NT2/D1 (cell line): ENCODE data around the gene IRF8.

Experiments
- SUZ12 ChIP-seq: IDR thresholded peaks from 2 replicates; pipeline ENCODE4 v1.6.1; 2011; ENCODE audit not compliant: insufficient read length, insufficient read depth; ENCODE audit errors: extremely low read depth
- YY1 ChIP-seq: IDR thresholded peaks from 2 replicates; pipeline ENCODE4 v1.6.1; 2011; ENCODE audit not compliant: insufficient read length, insufficient read depth
- ZNF274 ChIP-seq: IDR thresholded peaks from 2 replicates; pipeline ENCODE4 v1.6.1; 2011; ENCODE audit warnings: mild to moderate bottlenecking, low read depth, low read length

GRCh38 chr16:85961988-85962915, 63.3 kb downstream of the IRF8 start:
- TF ChIP-seq YY1 (no peak), ZNF274 (no peak), SUZ12 (no peak)
